Inflammatory macrophage treated with lipopolysaccharide for 1 hour (primary cell): ENCODE measurements around the gene SCGB1D2.

Experiments
- DNase-seq, 2 donors: peaks; one replicate each; pipeline ENCODE4 v3.0.0-alpha.2; 2020 to 2022

Gene SCGB1D2

DNA sequence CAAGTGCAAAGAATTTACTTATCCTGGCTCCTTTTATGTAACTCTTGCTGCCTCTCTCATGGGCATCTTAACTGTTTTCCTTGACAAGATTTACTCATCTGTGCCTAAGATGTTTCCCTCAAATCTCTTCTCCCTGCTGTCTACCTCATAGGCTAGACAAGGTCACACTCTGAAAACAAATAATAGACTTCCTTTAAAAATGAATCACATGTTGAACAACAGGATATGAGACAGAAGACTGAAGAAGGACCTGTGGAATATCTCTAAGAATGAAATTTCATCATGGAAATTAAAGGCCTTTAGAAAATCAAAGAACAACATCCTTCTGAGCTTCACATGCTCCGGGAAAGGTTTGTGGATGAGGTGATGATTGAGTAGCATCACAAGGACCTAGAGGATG lies 22.0 kb downstream of the SCGB1D2 start:
- DNase-seq = no peak

DNA sequence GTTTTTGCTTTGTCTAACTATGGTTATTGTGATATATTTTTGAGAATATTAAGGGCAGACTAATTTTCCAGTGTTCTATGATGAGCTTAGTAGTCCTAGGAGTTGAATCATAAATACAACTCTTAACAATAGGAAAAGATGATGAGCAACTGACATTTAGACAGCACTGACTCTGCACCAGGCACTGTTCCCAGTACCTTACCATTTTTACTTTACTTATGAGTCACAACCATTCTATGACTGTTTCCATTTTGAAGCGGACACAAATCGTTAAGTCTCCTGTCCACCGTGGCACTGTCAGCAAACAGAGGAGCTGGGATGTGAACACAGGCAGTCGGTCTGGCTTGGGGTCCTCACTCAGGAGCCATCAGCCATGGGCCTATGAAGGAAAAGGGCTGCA lies 24.5 kb downstream of the SCGB1D2 start:
- no peak for DNase-seq

DNA sequence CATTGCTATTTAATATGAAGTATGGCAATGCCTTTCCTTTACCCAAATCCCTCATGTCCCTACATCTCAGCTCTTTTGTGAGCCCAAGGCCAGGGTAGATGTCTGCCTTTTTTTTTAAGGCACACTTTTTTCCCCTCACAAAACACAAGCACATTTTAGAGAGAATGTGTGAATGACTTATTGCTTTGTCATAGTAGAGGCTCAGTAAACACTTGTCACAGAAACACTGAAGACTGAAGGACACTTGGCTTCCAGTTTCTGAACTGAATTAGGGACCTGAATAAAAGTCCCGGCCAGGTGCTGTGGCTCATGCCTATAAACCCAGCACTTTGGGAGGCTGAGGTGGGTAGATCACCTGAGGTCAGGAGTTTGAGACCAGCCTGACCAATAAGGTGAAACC lies 25.0 kb downstream of the SCGB1D2 start:
- DNase-seq = no peak

DNA sequence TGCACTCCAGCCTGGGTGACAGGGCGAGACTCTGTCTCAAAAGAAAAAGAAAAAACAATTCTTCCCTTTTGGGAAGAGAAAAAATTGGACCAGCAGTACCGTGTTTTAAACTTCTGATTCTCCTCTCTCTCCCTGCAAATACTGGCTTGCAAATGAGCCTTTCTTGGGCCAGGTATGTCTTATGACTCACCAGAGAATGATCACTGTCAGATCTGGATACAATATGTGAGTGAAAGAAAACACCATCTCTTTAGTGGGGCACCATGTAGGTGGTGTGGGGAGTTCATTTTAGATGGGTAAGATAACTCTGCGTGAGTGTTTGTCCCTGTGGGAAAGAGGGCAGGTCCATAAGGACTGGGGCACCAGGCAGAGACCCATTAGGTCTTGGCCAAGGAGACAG lies 25.5 kb downstream of the SCGB1D2 start:
- no peak for DNase-seq

DNA sequence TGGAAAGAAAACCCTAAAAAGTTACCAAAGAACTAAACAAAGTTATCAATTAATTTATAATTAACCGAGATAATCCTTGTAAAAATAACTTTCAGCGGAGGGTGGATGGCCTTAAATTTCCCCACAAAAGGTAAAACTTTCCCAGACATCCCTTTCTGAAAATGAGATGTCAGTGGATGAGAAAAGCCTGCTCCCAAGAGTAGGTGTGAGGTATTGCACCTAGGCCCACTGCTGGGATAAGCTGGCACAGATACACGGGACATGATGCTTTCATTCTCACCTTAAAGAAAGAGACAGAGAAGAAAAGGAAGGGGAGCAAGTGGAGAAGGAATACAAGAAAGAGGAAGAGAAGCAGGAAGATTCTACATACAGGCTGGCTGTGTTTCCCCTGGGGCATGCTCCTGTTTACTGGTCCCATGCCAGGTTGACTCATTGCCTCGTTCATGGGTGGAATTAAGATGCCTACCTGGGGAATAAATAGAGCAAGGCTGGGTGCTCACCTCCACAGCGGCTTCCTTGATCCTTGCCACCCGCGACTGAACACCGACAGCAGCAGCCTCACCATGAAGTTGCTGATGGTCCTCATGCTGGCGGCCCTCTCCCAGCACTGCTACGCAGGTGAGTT lies 27.7 kb downstream of the SCGB1D2 start, which contains the start of gene SCGB2A2:
SCGB2A2 (plus strand) TSS at position 505 of the 625 bp plus-strand sequence; CDS start at position 564, 59 bp downstream.
- no peak for DNase-seq

DNA sequence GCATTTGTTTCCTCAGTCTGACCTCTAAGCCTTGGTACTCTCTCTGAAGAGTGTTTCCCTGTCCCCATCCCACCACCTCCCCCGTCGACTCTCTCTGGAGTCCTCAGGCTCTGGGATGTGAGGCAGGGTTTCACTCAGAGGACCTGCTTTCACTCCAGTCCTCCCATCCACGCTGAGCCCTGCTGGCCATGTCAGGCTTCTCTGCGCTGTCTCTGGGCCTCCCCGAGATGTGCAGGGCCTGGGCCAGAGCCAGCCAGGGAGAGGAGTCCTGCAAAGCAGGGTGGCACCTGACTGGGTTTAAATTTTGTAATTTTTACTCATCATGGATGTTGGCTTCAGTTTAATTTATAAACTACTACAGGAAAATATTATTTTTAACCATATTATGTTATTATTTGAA lies 31.2 kb downstream of the SCGB1D2 start:
- no peak for DNase-seq

DNA sequence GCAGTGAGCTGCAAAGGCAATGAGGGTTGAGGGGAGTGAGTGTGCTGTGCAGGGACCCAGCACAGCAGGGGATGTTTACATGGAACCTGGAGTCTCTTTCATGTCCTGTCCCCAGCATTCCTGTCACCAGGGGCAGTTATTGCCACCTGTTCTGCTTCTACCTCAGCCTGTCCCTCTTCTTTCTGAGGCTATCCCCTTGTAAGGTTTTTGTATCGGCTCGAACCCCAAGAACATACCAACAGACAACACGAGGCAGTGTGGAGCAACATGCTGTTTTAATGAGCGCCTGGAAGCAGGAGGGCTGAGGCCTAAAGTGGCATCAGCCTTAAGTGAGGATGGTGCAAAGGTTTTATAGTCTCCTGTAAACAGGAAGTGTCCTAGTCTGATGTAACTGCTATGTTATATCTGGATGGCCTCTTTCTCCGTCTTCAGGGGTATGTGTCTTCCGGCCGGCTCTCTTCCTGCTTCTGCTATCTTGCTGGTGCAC lies 31.8 kb downstream of the SCGB1D2 start:
- DNase-seq = no peak

DNA sequence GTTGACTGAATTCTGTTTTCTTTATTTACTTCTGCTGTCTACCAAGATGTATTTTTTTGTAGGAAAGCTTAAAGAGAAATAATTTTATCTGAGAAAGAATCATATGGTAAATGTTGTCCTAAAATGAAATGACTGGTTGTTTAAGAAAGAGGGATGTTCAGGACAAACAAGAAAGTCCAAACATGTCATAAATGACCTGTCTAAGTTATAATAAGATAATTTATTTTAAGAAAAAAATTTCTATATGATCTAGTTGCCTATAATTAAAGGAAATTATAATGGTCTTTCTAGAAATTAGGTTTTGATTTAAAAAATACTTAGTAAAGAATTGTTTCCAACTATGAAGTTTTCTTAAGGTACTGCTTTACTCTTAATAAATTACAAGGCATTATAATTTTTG lies 38.4 kb downstream of the SCGB1D2 start:
- DNase-seq = no peak
